GM23338 (cell line): Measurements from ENCODE around the gene IRF2BP1. TPM values are rescaled to one million over a fixed set of nuclear protein-coding genes. Genes with fewer than 3 reads are reported as not detected.

Source experiments
- ATAC-seq: fragments of 200-7000 bp; cut with Tn5 transposase; 3 replicates; pipeline ENCODE4 v1.9.1; 2020
- DNase-seq: peaks from one replicate; pipeline ENCODE4 v3.0.0-alpha.2; 2015; ENCODE audit warnings: low spot score
- H2AFZ ChIP-seq: fragments of 200-600 bp; sonication (generic); 2 replicates; pipeline ENCODE4 v1.8.0; 2016; ENCODE audit warnings: antibody characterized with exemption, mild to moderate bottlenecking, moderate library complexity
- H3F3A ChIP-seq: fragments of 200-600 bp; sonication (generic); replicated peaks from 2 replicates; pipeline ENCODE4 v1.8.0; 2017; ENCODE audit warnings: antibody characterized with exemption, mixed run types, low read depth
- H3K27ac ChIP-seq: fragments of 200-600 bp; sonication (generic); 2 replicates; pipeline ENCODE4 v1.6.1; 2016; ENCODE audit warnings: low read depth
- H3K27me3 ChIP-seq: fragments of 200-600 bp; sonication (generic); 2 replicates; pipeline ENCODE4 v1.8.0; 2016; ENCODE audit warnings: mild to moderate bottlenecking, mixed run types, moderate library complexity; ENCODE audit not compliant: insufficient read depth
- H3K36me3 ChIP-seq: fragments of 200-600 bp; sonication (generic); 2 replicates; pipeline ENCODE4 v1.8.0; 2016; ENCODE audit warnings: mild to moderate bottlenecking; ENCODE audit not compliant: insufficient read depth
- H3K4me1 ChIP-seq: fragments of 200-600 bp; sonication (generic); 2 replicates; pipeline ENCODE4 v1.8.0; 2016; ENCODE audit warnings: mild to moderate bottlenecking, moderate library complexity; ENCODE audit not compliant: insufficient read depth
- H3K4me2 ChIP-seq: fragments of 200-600 bp; sonication (generic); 2 replicates; pipeline ENCODE4 v1.7.1; 2017; ENCODE audit warnings: mixed run types
- H3K4me3 ChIP-seq: fragments of 200-600 bp; sonication (generic); 2 replicates; pipeline ENCODE4 v1.6.1; 2016; ENCODE audit warnings: mixed run types
- H3K79me2 ChIP-seq: fragments of 200-600 bp; sonication (generic); replicated peaks from 2 replicates; pipeline ENCODE4 v1.8.0; 2017; ENCODE audit warnings: mild to moderate bottlenecking; ENCODE audit not compliant: insufficient read depth
- H3K9me2 ChIP-seq: fragments of 200-600 bp; sonication (generic); 2 replicates; pipeline ENCODE4 v1.8.0; 2017; ENCODE audit not compliant: insufficient read depth
- H4K20me1 ChIP-seq: fragments of 200-600 bp; sonication (generic); replicated peaks from 2 replicates; pipeline ENCODE4 v1.8.0; 2017; ENCODE audit warnings: mild to moderate bottlenecking; ENCODE audit not compliant: insufficient read depth
- H3K27ac Mint-ChIP-seq: 2 replicates; pipeline ENCODE4 v1.8.0; 2020; ENCODE audit warnings: inconsistent platforms, mild to moderate bottlenecking, moderate library complexity, mixed read lengths
- H3K27me3 Mint-ChIP-seq: 3 replicates; pipeline ENCODE4 v1.8.0; 2022; ENCODE audit warnings: low read depth, mild to moderate bottlenecking, moderate library complexity, mixed read lengths, inconsistent platforms; ENCODE audit not compliant: insufficient read depth, poor library complexity
- H3K36me3 Mint-ChIP-seq: 3 replicates; pipeline ENCODE4 v1.8.0; 2021; ENCODE audit warnings: low read depth, mild to moderate bottlenecking, inconsistent platforms, moderate library complexity, mixed read lengths
- H3K4me1 Mint-ChIP-seq: 3 replicates; pipeline ENCODE4 v1.8.0; 2020; ENCODE audit warnings: mild to moderate bottlenecking, inconsistent platforms, mixed read lengths
- H3K4me3 Mint-ChIP-seq: 3 replicates; pipeline ENCODE4 v1.8.0; 2021; ENCODE audit warnings: moderate library complexity, mild to moderate bottlenecking, inconsistent platforms, mixed read lengths
- H3K9me3 Mint-ChIP-seq: 3 replicates; pipeline ENCODE4 v1.8.0; 2020; ENCODE audit warnings: moderate library complexity, mild to moderate bottlenecking, inconsistent platforms, mixed read lengths
- CREB1 ChIP-seq: fragments of 250-450 bp; sonication (Bioruptor Pico); IDR thresholded peaks from 2 replicates; pipeline ENCODE4 v1.5.0; 2020; ENCODE audit warnings: low read depth, mild to moderate bottlenecking, moderate library complexity
- CTCF ChIP-seq, 2 experiments: fragments of 200-600 bp in 1 of 2; sonication (generic) in 1 of 2; conservative IDR thresholded peaks; 2 replicates each; pipeline versions ENCODE4 v1.5.1 to v1.6.1; 2016 to 2017; ENCODE audit warnings: antibody characterized with exemption in 2 of 2, low read depth in 2 of 2, mild to moderate bottlenecking in 2 of 2, moderate library complexity in 1 of 2
- ETS1 ChIP-seq: IDR thresholded peaks from 2 replicates; pipeline ENCODE4 v1.6.1; 2016; ENCODE audit warnings: antibody characterized with exemption
- EZH2 ChIP-seq: fragments of 200-600 bp; sonication (generic); IDR thresholded peaks from one replicate; pipeline ENCODE4 v1.8.0; 2017; ENCODE audit warnings: antibody characterized with exemption, mild to moderate bottlenecking, low read depth; ENCODE audit not compliant: unreplicated experiment
- JUNB ChIP-seq: IDR thresholded peaks from one replicate; pipeline ENCODE4 v1.6.1; 2016; ENCODE audit warnings: antibody characterized with exemption; ENCODE audit not compliant: unreplicated experiment
- NANOG ChIP-seq: IDR thresholded peaks from 2 replicates; pipeline ENCODE4 v1.6.1; 2016; ENCODE audit warnings: antibody characterized with exemption, borderline replicate concordance
- POLR2AphosphoS5 ChIP-seq: IDR thresholded peaks from 2 replicates; pipeline ENCODE4 v1.6.1; 2016; ENCODE audit warnings: antibody characterized with exemption, low read depth
- ZNF462 ChIP-seq: fragments of 250-450 bp; sonication (Bioruptor Pico); IDR thresholded peaks from 2 replicates; pipeline ENCODE4 v1.5.0; 2020; ENCODE audit warnings: mild to moderate bottlenecking, moderate library complexity
- polyA plus RNA-seq: library from polyadenylated mRNA; unstranded; fragments of >200 nt; fragmentation: Nextera tagmentation; extraction: Ambion mirVana; gene quantifications from 2 replicates; pipeline ENCODE4 v1.2.1, GENCODE V29; 2016
- total RNA-seq: library from RNA; depleted of rRNA; stranded (reverse); fragments of >200 nt; shearing (Covaris generic); gene quantifications from 2 replicates; pipeline ENCODE4 v1.2.3, GENCODE V29; 2014

IRF2BP1 gene
- total and polyA plus RNA-seq, 2 experiments from 2014 or later, result 10.4 to 41.6 TPM

GRCh38 chr19:45902651-45903625 lies 17.0 kb upstream of the IRF2BP1 start:
- DNase-seq (peak; percentile 97), ATAC-seq (peak; percentile 82)
- no peaks in the 10 kb centered on the region; the same call in none of the 2 replicates for H4K20me1 ChIP-seq
- peak overlapping the region; percentile 48; the same call in 1 of the 2 replicates for H3K27ac Mint-ChIP-seq
- no peaks in the 10 kb centered on the region for H3K36me3 ChIP-seq
- H3K4me1 Mint-ChIP-seq, result peaks cover 9% of the 10 kb centered on the region
- H2AFZ ChIP-seq, result peak overlapping the region; percentile 93
- peaks cover 21% of the 10 kb centered on the region; the same call in 1 of the 2 replicates for H3F3A ChIP-seq
- H3K4me3 ChIP-seq, result peak overlapping the region; percentile 86
- H3K4me2 ChIP-seq, result peak overlapping the region; percentile 89
- peak overlapping the region; percentile 77 for H3K27ac ChIP-seq
- H3K27me3 Mint-ChIP-seq, result peaks cover 20% of the 10 kb centered on the region
- peaks cover 23% of the 10 kb centered on the region for H3K27me3 ChIP-seq
- peaks cover 19% of the 10 kb centered on the region for H3K36me3 Mint-ChIP-seq
- H3K79me2 ChIP-seq, result no peaks in the 10 kb centered on the region
- peak overlapping the region; percentile 95 for H3K4me3 Mint-ChIP-seq
- H3K4me1 ChIP-seq, result peaks cover 6% of the 10 kb centered on the region; the same call in 1 of the 2 replicates
- no peaks in the 10 kb centered on the region for H3K9me2 ChIP-seq
- no peaks in the 10 kb centered on the region for H3K9me3 Mint-ChIP-seq
- peak in 1 of 2 experiments; percentile 6; a peak in 1 of 4 replicates for TF ChIP-seq CTCF (conservative IDR thresholded peaks at IDR 0.05; ENCODE audit: low read depth in 2 of 2)
- peak; percentile 93 for TF ChIP-seq POLR2AphosphoS5
- no peak for TF ChIP-seq EZH2
- no peak for TF ChIP-seq CREB1 (CRISPR knock-in tag)

GRCh38 chr19:45901912-45902650 lies 16.1 kb upstream of the IRF2BP1 start, which contains the start of gene MYPOP:
Gene MYPOP, minus strand, starts transcription at chr19:45902613. Its CDS starts 840 bp downstream, at chr19:45901773.
- peak within 1 kb of the TSS; percentile 66 for H3K27ac Mint-ChIP-seq
- Histone ChIP-seq H3F3A (peaks cover 21% of the 10 kb centered on the region; the same call in 1 of the 2 replicates), H3K27ac (peak within 1 kb of the TSS; percentile 77), H2AFZ (peak within 1 kb of the TSS; percentile 93), H3K79me2 (no peaks in the 10 kb centered on the region), H3K36me3 (no peaks in the 10 kb centered on the region), H3K4me2 (peak within 1 kb of the TSS; percentile 89), H4K20me1 (no peaks in the 10 kb centered on the region; the same call in none of the 2 replicates), H3K4me1 (peaks cover 6% of the 10 kb centered on the region; the same call in 1 of the 2 replicates), H3K4me3 (peak within 1 kb of the TSS; percentile 86), H3K9me2 (no peaks in the 10 kb centered on the region), H3K27me3 (peaks cover 23% of the 10 kb centered on the region)
- ATAC-seq (peak; percentile 3), DNase-seq (peak; percentile 59)
- peak within 1 kb of the TSS; percentile 95 for H3K4me3 Mint-ChIP-seq
- peaks cover 20% of the 10 kb centered on the region for H3K27me3 Mint-ChIP-seq
- H3K36me3 Mint-ChIP-seq, result peaks cover 19% of the 10 kb centered on the region
- H3K9me3 Mint-ChIP-seq, result no peaks in the 10 kb centered on the region
- peaks cover 9% of the 10 kb centered on the region for H3K4me1 Mint-ChIP-seq
- TF ChIP-seq JUNB (no peak), CREB1 (CRISPR knock-in tag) (no peak), ETS1 (no peak), NANOG (no peak), EZH2 (no peak), ZNF462 (CRISPR knock-in tag) (no peak)
